ENCODE data around the gene ZNF41.

Gene ZNF41

DNA sequence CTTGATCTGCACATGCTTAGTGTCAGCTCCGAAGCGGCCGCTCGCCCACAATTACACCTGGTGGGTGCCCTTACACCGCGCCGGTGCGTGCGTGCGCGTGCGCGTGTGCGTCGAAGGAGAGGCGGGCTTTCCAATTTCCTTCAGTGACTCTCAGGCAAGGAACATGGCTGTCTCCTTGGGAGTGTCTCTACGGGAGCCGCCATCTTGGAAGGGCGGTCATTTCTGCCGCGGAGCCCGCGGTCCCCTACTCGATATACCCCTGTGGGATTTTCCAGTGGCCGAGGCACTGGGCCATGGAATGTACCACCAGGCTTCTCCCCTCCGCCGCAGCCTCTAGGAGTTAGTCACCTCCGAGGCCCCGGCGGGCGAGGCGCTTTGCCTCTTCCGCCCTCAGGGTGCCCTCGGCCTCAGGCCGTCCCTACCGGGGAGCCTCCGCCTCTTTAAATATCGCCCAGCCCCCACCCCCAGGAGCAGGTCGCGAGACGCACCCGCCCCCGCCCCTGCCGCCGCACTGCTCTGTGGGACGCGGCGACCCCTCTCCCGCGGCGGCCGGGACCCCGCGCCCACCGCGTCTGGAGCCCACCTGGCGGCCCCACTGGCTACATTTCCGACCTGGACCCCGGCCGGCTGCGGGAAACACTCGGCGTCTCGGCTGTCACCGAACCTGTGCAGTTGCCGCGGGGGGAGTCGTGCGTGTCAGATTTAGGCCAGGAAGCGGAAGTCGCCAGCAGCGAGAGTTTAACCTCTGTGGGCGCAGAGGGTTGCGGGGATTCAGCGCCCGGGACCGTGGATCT is at the start of gene ZNF41:
Gene ZNF41, minus strand, starts transcription at position 711 of the 794 bp plus-strand sequence. CDS start 15,741 bp downstream, outside the sequence.
- DNase-seq (ENCODE audit: low spot score) = peak; percentile 73
- peak within 1 kb of the TSS; percentile 94 for H3K27ac ChIP-seq
- ChIA-PET POLR2A (ENCODE audit: low non-redundant PET) (no interaction called here), CTCF (no interaction called here)
- TF ChIP-seq, protein P1, sequence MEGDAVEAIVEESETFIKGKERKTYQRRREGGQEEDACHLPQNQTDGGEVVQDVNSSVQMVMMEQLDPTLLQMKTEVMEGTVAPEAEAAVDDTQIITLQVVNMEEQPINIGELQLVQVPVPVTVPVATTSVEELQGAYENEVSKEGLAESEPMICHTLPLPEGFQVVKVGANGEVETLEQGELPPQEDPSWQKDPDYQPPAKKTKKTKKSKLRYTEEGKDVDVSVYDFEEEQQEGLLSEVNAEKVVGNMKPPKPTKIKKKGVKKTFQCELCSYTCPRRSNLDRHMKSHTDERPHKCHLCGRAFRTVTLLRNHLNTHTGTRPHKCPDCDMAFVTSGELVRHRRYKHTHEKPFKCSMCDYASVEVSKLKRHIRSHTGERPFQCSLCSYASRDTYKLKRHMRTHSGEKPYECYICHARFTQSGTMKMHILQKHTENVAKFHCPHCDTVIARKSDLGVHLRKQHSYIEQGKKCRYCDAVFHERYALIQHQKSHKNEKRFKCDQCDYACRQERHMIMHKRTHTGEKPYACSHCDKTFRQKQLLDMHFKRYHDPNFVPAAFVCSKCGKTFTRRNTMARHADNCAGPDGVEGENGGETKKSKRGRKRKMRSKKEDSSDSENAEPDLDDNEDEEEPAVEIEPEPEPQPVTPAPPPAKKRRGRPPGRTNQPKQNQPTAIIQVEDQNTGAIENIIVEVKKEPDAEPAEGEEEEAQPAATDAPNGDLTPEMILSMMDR (conservative IDR thresholded peaks at IDR 0.05; ENCODE audit: low read depth) = no peak

DNA sequence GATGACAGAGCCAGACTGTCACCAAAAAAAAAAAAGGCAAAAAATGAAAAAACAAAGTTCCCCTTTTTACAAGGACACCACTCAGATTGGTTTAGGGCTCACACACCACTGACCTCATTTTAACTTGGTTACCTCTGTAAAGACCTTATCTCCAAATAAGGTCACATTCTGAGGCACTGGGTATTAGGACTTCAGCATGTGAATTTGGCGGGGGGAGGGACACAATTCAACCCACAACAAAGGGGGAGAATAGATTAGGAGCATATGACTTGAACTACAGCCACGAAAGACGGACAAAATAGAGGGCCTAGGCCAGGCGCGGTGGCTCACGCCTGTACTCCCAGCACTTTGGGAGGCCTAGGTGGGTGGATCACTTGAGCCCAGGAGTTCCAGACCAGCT is 47.0 kb upstream of the ZNF41 start:
- no peak overlapping the region for H3K27ac ChIP-seq
- ChIA-PET CTCF (no interaction called here), POLR2A (ENCODE audit: low non-redundant PET) (no interaction called here)
- TF ChIP-seq, protein P1 (conservative IDR thresholded peaks at IDR 0.05; ENCODE audit: low read depth) = no peak
- DNase-seq (ENCODE audit: low spot score) = no peak

DNA sequence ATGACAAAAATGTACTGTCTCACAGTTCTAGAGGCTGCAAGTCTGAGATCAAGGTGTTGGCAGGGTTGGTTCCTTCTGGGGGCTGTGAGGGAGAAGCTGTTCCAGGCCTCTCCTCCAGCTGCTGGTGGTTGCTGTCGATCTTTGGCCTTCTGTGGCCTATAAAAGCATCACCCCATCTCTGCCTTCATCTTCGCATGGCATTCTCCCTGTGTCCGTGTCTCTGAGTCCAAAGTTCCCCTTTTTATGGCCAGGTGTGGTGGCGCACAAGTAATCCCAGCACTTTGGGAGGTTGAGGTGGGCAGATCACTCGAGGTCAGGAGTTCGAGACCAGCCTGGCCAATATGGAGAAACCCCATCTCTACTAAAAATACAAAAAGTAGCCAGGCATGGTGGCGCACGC is 46.5 kb upstream of the ZNF41 start:
- DNase-seq (ENCODE audit: low spot score) = no peak
- no peak overlapping the region for H3K27ac ChIP-seq
- TF ChIP-seq, protein P1 (conservative IDR thresholded peaks at IDR 0.05; ENCODE audit: low read depth) = no peak
- POLR2A ChIA-PET (ENCODE audit: low non-redundant PET) = no interaction called here
- CTCF ChIA-PET = interaction anchor here (0.7 kb wide), 1 partner anchor 222 kb away, joined by 3 read pairs; no protein-coding TSS in a partner anchor

DNA sequence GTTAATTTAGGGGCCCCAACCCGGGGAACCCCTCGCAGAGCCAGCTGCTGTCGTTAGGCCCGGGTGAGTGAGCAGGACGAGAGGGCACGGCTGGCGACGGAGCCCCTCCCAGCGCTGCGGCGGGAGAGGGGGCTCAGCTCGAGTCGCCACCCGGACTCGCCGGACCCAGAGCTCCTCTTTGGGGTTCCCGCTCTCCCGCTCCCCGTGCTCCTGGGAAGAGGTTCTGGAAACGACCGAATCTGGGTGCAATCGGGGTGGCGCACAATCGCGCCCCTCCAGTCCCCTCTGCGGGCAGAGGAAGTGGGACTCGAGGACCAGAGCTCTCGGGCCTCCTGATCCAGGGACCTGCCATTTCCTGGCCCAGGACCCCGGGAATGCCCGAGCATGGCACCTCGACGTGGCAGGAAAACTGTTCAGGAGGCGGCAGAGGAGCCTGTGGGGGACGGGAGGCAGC is 40.7 kb upstream of the ZNF41 start:
- DNase-seq (ENCODE audit: low spot score) = no peak
- TF ChIP-seq, protein P1 (conservative IDR thresholded peaks at IDR 0.05; ENCODE audit: low read depth) = peak; percentile 15; the same call in 1 of the 2 replicates
- CTCF ChIA-PET = interaction anchor here (0.6 to 2.9 kb wide), 14 partner anchors 15 to 942 kb away, joined by 3 to 20 read pairs (median 3); partner anchors contain the start of gene USP11
- POLR2A ChIA-PET (ENCODE audit: low non-redundant PET) = no interaction called here
- H3K27ac ChIP-seq = peak overlapping the region; percentile 64

DNA sequence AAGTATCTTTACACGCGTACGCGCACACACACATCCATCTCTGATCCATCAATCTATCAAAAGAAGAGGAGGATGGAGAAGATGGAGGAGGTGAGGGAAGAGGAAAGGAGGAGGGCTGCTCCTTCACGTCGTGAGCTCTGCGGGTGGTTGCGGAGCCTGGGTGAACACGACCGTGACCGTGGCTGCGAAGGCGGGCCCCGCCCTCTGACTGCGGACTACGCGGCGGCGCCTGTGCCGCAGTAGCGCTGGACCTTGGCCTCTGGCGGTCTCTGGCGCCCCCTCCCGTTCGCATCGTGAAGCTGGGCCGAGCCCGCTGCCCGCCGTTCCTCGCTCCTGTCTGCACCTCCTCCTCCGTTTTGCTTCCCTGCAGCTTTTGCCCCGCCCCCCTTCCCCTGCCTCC is 40.3 kb upstream of the ZNF41 start:
- ChIA-PET CTCF (interaction anchor here (0.5 to 2.9 kb wide), 17 partner anchors 14 to 1006 kb away, joined by 3 to 20 read pairs (median 3); partner anchors contain the start of gene USP11), POLR2A (ENCODE audit: low non-redundant PET) (interaction anchor here (0.5 kb wide), 1 partner anchor 784 kb away, joined by 3 read pairs; no protein-coding TSS in a partner anchor)
- DNase-seq (ENCODE audit: low spot score) = peak; percentile 49
- peak overlapping the region; percentile 64 for H3K27ac ChIP-seq
- TF ChIP-seq, protein P1 (conservative IDR thresholded peaks at IDR 0.05; ENCODE audit: low read depth) = peak; percentile 76

DNA sequence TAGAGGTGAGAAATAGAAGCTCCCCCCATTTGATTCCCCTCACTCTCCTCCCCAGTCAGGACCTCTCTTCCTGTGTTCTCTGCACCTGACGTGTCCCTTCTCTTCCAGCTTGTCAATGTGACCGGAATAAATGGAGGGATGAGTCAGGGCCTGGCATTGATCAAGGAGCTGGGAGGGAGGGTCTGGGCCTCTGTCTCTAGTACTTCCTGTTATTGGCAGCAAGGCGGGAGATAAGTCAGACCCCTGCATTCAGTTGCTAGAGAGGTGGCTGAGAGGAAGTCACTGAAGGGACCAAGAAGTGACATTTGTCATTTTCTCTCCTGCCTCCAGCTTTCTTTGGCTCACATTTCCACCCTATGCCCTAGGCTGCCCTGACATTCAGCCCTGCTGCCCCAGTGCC is 35.1 kb upstream of the ZNF41 start:
- no peak for DNase-seq (ENCODE audit: low spot score)
- ChIA-PET POLR2A (ENCODE audit: low non-redundant PET) (no interaction called here), CTCF (no interaction called here)
- TF ChIP-seq, protein P1 (conservative IDR thresholded peaks at IDR 0.05; ENCODE audit: low read depth) = no peak
- H3K27ac ChIP-seq = peak overlapping the region; percentile 58
